Neutrophil (primary cell): ENCODE measurements around the gene TNS4.

ENCODE experiments used
- H3K27ac ChIP-seq: fragments of 200-600 bp; sonication (generic); 2 replicates; pipeline ENCODE4 v1.5.1; 2016; ENCODE audit warnings: mild to moderate bottlenecking, moderate library complexity
- H3K27me3 ChIP-seq: fragments of 200-600 bp; sonication (generic); 2 replicates; pipeline ENCODE4 v1.6.0; 2016; ENCODE audit warnings: mild to moderate bottlenecking
- H3K36me3 ChIP-seq: fragments of 200-600 bp; sonication (generic); 2 replicates; pipeline ENCODE4 v1.5.1; 2017
- H3K4me1 ChIP-seq, 2 experiments: fragments of 200-600 bp in 1 of 2; sonication (generic) in 1 of 2; 1 replicate in 1 of 2; 2 replicates in 1 of 2; pipeline versions ENCODE4 v1.5.1 to v1.6.1; 2013 to 2016; ENCODE audit warnings: low read depth in 1 of 2, low read length in 1 of 2, mild to moderate bottlenecking in 1 of 2, moderate library complexity in 1 of 2; ENCODE audit not compliant: control insufficient read depth in 1 of 2, insufficient read depth in 1 of 2
- H3K4me3 ChIP-seq, 2 experiments: fragments of 200-600 bp in 1 of 2; sonication (generic) in 1 of 2; 1 replicate in 1 of 2; 2 replicates in 1 of 2; pipeline ENCODE4 v1.5.1; 2013 to 2016; ENCODE audit warnings: low read depth in 1 of 2, low read length in 1 of 2, mild to moderate bottlenecking in 1 of 2, moderate library complexity in 1 of 2
- H3K9me3 ChIP-seq: fragments of 200-600 bp; sonication (generic); 2 replicates; pipeline ENCODE4 v1.5.1; 2016
- TF ChIP-seq, protein P1 (sequence below): fragments of 200-600 bp; sonication (generic); IDR thresholded peaks from 2 replicates; pipeline ENCODE4 v1.5.1; 2016; ENCODE audit warnings: antibody characterized with exemption

TNS4 gene

DNA sequence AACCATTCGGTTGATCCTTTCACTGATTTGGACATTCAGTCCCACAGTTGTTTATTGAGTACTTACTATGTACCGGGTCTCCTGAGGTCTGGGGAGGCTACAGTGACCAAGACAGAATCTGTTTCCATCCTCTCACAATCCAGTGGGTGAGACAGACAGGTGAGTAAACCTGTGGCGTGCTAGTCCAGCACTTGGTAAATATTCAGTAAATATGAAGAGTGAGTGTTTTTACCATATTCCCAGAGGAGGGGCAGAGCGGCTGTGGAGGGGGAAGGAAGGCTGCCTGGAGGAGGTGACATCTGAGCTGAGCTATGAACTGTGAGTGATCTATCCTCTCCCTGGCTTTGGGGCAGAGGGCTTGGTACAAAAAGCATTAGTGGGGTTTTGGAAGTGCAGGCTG lies 32.5 kb upstream of the TNS4 start:
- H3K36me3 ChIP-seq: no peaks in the 10 kb centered on the region
- no peaks in the 10 kb centered on the region for H3K4me1 ChIP-seq
- TF ChIP-seq, protein P1, sequence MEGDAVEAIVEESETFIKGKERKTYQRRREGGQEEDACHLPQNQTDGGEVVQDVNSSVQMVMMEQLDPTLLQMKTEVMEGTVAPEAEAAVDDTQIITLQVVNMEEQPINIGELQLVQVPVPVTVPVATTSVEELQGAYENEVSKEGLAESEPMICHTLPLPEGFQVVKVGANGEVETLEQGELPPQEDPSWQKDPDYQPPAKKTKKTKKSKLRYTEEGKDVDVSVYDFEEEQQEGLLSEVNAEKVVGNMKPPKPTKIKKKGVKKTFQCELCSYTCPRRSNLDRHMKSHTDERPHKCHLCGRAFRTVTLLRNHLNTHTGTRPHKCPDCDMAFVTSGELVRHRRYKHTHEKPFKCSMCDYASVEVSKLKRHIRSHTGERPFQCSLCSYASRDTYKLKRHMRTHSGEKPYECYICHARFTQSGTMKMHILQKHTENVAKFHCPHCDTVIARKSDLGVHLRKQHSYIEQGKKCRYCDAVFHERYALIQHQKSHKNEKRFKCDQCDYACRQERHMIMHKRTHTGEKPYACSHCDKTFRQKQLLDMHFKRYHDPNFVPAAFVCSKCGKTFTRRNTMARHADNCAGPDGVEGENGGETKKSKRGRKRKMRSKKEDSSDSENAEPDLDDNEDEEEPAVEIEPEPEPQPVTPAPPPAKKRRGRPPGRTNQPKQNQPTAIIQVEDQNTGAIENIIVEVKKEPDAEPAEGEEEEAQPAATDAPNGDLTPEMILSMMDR: no peak
- H3K4me3 ChIP-seq: no peak overlapping the region
- peaks cover 67% of the 10 kb centered on the region for H3K27me3 ChIP-seq
- H3K27ac ChIP-seq: no peak overlapping the region
- no peaks in the 10 kb centered on the region for H3K9me3 ChIP-seq

DNA sequence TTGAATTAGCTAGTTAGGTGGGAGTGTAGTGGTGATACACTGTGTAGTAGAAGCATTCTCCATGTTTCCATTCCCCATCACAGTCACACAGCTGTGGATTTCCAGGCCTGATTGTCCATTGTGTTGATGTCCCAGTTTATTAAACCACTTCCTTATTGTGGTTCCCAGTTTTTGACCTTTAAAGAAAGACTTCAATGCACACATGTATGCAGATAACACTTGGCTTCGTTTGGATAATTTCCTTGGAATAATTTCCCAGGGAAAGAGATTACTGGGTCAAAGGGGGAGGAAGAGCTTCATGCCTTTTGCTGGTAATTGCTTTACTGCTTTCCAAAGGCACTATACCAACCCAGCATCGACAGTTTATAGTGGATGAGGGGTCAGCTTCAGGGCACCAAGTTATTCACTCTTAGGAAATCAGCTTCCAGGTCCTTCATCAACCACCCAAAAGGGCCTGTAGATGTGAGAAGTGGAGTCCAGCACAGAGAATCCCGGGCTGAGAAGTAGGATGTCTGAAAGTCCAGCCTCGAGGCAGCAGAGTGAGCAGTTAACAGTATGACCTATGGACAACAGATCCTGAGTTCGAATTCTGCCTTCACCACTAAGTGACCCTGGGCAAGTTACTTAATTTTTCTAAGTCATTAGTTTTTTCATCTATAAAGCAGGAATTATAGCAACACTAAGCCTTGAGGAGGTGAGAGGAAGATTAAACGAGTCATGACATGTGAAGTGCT lies 31.3 kb upstream of the TNS4 start:
- H3K27ac ChIP-seq: no peak overlapping the region
- no peak overlapping the region for H3K4me3 ChIP-seq
- H3K4me1 ChIP-seq: no peaks in the 10 kb centered on the region

DNA sequence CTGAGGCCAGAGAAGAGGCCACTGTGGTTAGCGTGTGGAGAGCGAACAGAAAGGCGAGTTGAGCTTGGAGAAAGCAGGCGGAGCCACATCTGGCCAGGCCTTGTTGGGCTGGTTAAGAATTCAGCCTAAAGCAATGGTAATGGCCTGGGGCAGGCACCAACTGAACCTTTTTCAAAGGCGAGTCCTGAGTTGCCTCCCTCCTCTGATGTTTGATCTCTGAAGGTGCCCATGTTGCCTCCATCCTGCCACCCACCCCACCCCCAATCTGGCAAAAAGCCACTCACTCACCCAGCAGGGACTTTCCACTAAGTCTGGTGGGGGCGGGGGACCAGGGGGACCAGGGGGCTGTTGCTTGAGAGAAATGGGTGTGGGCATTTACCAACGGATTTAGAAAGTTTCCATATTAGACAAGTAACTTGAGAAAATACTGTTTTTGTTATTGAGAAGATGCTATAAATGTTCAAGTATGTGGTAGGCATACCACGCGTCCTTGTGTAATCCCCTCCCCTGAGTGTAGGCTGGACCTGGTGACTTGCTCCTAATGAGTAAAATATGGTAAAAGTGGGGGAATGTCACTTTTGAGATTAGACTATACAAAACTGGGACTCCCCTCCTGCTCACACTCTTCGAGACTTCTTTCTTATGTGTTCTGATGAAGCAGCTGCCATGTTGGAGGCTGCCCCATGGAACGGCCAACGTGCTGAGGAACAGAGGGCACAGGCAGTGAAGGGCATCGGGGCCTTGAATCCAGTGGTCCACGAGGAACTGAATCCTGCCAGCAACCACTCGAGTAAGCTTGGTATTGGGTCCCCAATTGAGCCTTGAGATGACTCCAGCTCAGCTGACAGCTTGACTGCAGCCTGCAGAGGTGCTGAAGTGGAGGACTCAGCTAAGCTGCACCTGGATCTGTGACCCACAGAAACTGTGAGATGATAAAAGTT lies 29.9 kb upstream of the TNS4 start:
- TF ChIP-seq, protein P1: no peak
- no peaks in the 10 kb centered on the region for H3K4me1 ChIP-seq

More for the DNA sequence above, 31.3 kb upstream of the TNS4 start:
- TF ChIP-seq, protein P1: no peak
- H3K27me3 ChIP-seq: peaks cover 77% of the 10 kb centered on the region
- H3K9me3 ChIP-seq: no peaks in the 10 kb centered on the region
- no peaks in the 10 kb centered on the region for H3K36me3 ChIP-seq

DNA sequence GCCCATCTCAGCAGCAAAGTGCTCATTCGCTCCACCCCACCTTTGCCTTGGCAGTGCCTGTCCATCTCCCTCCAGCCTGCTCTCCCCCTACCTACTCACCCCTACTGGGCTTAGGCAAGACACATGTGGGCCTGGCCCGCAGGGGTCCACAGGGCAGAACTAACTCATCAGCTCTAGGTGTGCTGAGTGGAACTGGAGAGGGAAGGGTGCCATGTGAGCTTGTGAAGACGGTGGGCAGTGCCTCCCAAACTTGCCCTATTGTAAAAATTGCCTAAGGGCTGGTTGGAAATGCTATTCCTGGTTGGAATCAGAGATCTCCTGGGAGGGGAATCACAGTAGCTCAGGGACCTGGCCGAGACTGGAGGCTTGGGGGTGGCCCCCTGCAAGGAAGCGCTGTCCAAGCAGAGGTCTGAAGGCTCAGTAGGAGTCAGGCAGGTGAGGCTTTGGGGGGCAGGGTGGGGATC lies 29.1 kb upstream of the TNS4 start:
- peaks cover 87% of the 10 kb centered on the region for H3K27me3 ChIP-seq
- H3K36me3 ChIP-seq: no peaks in the 10 kb centered on the region
- no peaks in the 10 kb centered on the region for H3K9me3 ChIP-seq
- H3K27ac ChIP-seq: no peak overlapping the region
- H3K4me3 ChIP-seq: no peak overlapping the region
- TF ChIP-seq, protein P1: no peak
- no peaks in the 10 kb centered on the region for H3K4me1 ChIP-seq

More for the DNA sequence above, 29.9 kb upstream of the TNS4 start:
- Histone ChIP-seq H3K4me3 (no peak overlapping the region), H3K36me3 (no peaks in the 10 kb centered on the region), H3K9me3 (no peaks in the 10 kb centered on the region), H3K27me3 (peaks cover 84% of the 10 kb centered on the region), H3K27ac (no peak overlapping the region)

DNA sequence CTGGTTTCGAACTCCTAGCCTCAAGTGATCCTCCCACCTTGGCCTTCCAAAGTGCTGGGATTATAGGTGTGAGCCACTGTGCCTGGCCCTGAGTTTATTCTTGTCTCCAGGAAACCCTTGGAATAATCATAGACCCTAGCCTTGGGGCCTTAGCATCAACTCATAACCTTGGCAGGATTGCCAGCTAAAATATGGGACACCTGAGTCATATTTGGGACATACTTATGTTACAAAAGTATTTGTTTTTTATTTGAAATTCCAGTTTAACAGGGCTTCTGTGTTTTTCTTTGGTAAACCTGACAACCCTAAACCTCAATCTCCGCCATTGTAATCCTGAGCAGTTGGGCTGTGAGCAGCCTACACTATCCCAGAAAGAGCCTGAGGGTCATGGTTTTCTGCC lies 28.6 kb upstream of the TNS4 start:
- H3K27ac ChIP-seq: no peak overlapping the region
- TF ChIP-seq, protein P1: no peak
- no peaks in the 10 kb centered on the region for H3K9me3 ChIP-seq
- peaks cover 88% of the 10 kb centered on the region for H3K27me3 ChIP-seq
- H3K4me3 ChIP-seq: no peak overlapping the region
- H3K36me3 ChIP-seq: no peaks in the 10 kb centered on the region
- no peaks in the 10 kb centered on the region for H3K4me1 ChIP-seq
